ENCODE results near the gene NOS1. TPM values are rescaled to one million over a fixed set of nuclear protein-coding genes. Genes with fewer than 3 reads are reported as not detected.

The NOS1 gene
- total RNA-seq, 2 donors from 2014 or later: not detected

DNA sequence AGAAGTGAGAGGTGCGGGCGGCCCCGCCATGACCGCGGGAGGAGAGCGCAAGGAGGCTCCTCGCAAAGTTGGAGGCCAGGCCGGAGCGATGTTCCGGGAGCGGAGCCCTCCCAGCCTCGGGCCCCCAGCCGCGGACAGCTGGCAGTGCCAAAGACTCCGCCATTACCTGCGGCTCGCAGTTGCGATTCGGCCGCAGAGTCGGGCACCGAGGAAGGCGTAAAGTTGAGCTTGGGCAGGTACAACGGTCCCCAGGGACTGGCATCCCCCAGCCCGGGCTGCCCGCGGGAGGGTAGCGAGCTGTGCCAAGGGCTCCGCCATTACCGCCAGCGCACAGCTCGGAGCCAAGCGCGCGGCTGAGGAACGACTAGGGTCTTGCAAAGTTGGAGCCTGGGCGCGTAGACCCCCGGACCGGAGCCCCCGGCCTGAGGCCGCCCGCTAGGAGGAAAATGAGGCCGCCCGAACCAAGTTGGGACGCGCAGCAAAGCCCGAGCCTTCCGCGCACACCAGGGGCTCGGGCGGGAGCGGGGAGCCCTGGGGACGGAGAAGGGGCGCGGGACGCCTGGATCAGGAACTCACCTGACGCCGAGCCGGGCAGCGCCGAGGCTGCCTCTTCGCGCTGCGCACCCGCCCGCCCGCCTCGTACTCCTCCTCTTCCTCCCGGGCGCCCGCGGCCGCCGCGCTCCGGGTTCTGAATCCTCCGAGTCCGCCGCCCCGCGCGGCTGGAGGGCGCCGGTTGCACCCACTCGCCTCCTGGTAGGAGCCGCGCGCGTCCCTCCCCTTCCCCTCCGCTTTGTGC, 677 bp downstream of the NOS1 start:
- Mint-ChIP-seq H3K9me3 (no peaks in the 10 kb centered on the region), H3K4me1 (ENCODE audit: low read depth) (no peaks in the 10 kb centered on the region), H3K27ac (no peak overlapping the region), H3K4me3 (no peak overlapping the region), H3K27me3 (ENCODE audit: low read depth) (peaks cover 47% of the 10 kb centered on the region), H3K36me3 (ENCODE audit: insufficient read depth in 2 of 2) (no peaks in the 10 kb centered on the region)
- ATAC-seq (replicated peaks in 1 of 2) (no peak), DNase-seq (no peak)

GRCh38 chr12:117360222-117360550, 1.2 kb downstream of the NOS1 start:
- DNase-seq: no peak
- H3K27ac Mint-ChIP-seq: no peak overlapping the region
- no peaks in the 10 kb centered on the region for H3K36me3 Mint-ChIP-seq (ENCODE audit: insufficient read depth in 2 of 2)
- H3K27me3 Mint-ChIP-seq (ENCODE audit: low read depth): peaks cover 47% of the 10 kb centered on the region
- H3K4me3 Mint-ChIP-seq: no peak overlapping the region
- no peaks in the 10 kb centered on the region for H3K9me3 Mint-ChIP-seq
- no peaks in the 10 kb centered on the region for H3K4me1 Mint-ChIP-seq (ENCODE audit: low read depth)
- no peak for ATAC-seq (replicated peaks in 1 of 2)

DNA sequence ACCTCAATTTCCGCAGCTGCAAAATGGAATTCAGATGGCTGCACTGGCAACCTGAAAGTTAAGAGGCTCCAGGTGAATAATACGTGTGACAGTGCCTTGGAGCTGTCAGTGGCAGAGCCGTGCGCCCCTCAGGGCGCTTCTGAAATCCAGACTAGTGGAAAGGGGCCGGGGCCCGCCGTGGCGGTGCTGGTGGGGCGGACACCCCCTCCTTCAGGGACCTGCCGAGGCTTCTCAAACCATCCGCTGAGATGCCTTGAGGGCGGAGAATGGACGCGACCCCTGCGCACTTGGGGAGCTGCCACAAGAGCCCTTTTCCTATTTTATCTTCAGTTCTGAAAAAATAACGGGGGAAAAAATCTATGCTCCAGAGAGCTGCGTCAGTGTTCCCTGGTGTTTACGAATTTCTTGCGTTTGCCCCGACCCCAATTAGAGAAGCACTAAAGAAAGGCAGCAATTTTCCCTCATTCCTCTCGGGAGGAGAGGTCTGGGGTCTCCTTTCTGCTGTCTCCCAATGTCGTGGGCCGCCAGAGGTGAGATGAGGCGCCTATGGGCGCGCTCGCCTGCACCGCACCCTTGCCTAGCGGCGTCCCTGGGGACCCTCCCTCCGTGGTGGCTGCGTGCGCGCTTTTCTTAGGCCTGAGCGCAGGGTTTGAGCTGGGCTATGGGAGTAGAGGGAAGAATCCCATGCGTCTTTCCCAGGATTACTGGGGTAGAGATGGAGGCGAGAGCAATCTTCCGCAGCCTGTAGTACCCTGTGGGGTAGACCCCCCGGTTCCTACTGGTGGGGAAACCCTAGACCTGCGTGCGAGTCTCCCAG, 2.2 kb downstream of the NOS1 start:
- H3K27ac Mint-ChIP-seq: no peak overlapping the region
- DNase-seq (no peak), ATAC-seq (replicated peaks in 1 of 2) (no peak)
- H3K9me3 Mint-ChIP-seq: no peaks in the 10 kb centered on the region
- no peak overlapping the region for H3K4me3 Mint-ChIP-seq
- H3K36me3 Mint-ChIP-seq (ENCODE audit: insufficient read depth in 2 of 2): no peaks in the 10 kb centered on the region
- H3K4me1 Mint-ChIP-seq (ENCODE audit: low read depth): no peaks in the 10 kb centered on the region
- H3K27me3 Mint-ChIP-seq (ENCODE audit: low read depth): peaks cover 41% of the 10 kb centered on the region

GRCh38 chr12:117356048-117356447, 5.4 kb downstream of the NOS1 start:
- no peak for ATAC-seq (replicated peaks in 1 of 2)

GRCh38 chr12:117352883-117353282, 8.5 kb downstream of the NOS1 start:
- no peak overlapping the region for H3K4me3 Mint-ChIP-seq
- H3K36me3 Mint-ChIP-seq (ENCODE audit: insufficient read depth in 2 of 2): no peaks in the 10 kb centered on the region
- H3K27me3 Mint-ChIP-seq (ENCODE audit: low read depth): peaks cover 5% of the 10 kb centered on the region
- H3K9me3 Mint-ChIP-seq: no peaks in the 10 kb centered on the region
- ATAC-seq (replicated peaks in 1 of 2): no peak
- no peak overlapping the region for H3K27ac Mint-ChIP-seq
- H3K4me1 Mint-ChIP-seq (ENCODE audit: low read depth): no peaks in the 10 kb centered on the region
- DNase-seq: no peak

More at GRCh38 chr12:117356048-117356447, 5.4 kb downstream of the NOS1 start:
- Mint-ChIP-seq H3K27me3 (ENCODE audit: low read depth) (peaks cover 15% of the 10 kb centered on the region), H3K9me3 (no peaks in the 10 kb centered on the region), H3K4me3 (no peak overlapping the region), H3K4me1 (ENCODE audit: low read depth) (no peaks in the 10 kb centered on the region), H3K27ac (no peak overlapping the region), H3K36me3 (ENCODE audit: insufficient read depth in 2 of 2) (no peaks in the 10 kb centered on the region)
- no peak for DNase-seq

- Mint-ChIP-seq H3K4me3 (no peak overlapping the region), H3K4me1 (ENCODE audit: low read depth) (no peaks in the 10 kb centered on the region), H3K9me3 (no peaks in the 10 kb centered on the region), H3K27ac (no peak overlapping the region), H3K36me3 (ENCODE audit: insufficient read depth in 2 of 2) (no peaks in the 10 kb centered on the region), H3K27me3 (ENCODE audit: low read depth) (peaks cover 5% of the 10 kb centered on the region)
- ATAC-seq (replicated peaks in 1 of 2): no peak
- DNase-seq: no peak
These were observed 9.2 kb downstream of the NOS1 start for GRCh38 chr12:117352206-117352605.

GRCh38 chr12:117350140-117350539, 11.3 kb downstream of the NOS1 start:
- ATAC-seq (replicated peaks in 1 of 2): no peak
- no peak overlapping the region for H3K4me3 Mint-ChIP-seq
- H3K9me3 Mint-ChIP-seq: no peaks in the 10 kb centered on the region
- no peaks in the 10 kb centered on the region for H3K36me3 Mint-ChIP-seq (ENCODE audit: insufficient read depth in 2 of 2)
- H3K4me1 Mint-ChIP-seq (ENCODE audit: low read depth): no peaks in the 10 kb centered on the region
- H3K27me3 Mint-ChIP-seq (ENCODE audit: low read depth): no peaks in the 10 kb centered on the region
- DNase-seq: no peak
- H3K27ac Mint-ChIP-seq: no peak overlapping the region

DNA sequence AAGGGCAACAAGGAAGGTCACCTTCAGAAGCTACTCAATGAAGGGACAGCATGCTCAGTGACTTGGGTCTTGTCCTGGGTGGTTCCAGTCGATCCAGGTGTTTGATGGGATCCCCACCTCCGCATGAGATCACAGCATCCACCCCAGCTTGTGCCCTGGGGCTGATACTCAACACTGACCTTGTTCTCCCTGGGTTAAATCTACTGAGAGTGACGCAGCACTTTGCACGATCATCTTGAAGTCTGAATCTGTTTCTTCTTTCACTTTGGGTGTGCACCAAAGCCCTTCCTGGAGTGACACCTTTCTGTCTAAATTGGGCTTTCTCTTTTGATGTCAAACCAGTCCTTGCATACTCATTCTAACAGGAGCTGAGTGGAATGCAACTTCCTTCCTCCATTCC, 13.8 kb downstream of the NOS1 start:
- H3K4me1 Mint-ChIP-seq (ENCODE audit: low read depth): no peaks in the 10 kb centered on the region
- H3K4me3 Mint-ChIP-seq: no peak overlapping the region
- ATAC-seq (replicated peaks in 1 of 2): no peak
- H3K9me3 Mint-ChIP-seq: peaks cover 0 to 2% of the 10 kb centered on the region in 2 donors
- no peak for DNase-seq
- H3K27me3 Mint-ChIP-seq (ENCODE audit: low read depth): no peaks in the 10 kb centered on the region
- H3K36me3 Mint-ChIP-seq (ENCODE audit: insufficient read depth in 2 of 2): peaks cover 0 to 2% of the 10 kb centered on the region in 2 donors
- H3K27ac Mint-ChIP-seq: no peak overlapping the region

GRCh38 chr12:117344716-117345115, 16.7 kb downstream of the NOS1 start:
- Mint-ChIP-seq H3K27me3 (ENCODE audit: low read depth) (no peaks in the 10 kb centered on the region), H3K9me3 (peaks cover 3 to 8% of the 10 kb centered on the region in 2 donors), H3K4me1 (ENCODE audit: low read depth) (no peaks in the 10 kb centered on the region), H3K36me3 (ENCODE audit: insufficient read depth in 2 of 2) (peaks cover 0 to 6% of the 10 kb centered on the region in 2 donors), H3K27ac (no peak overlapping the region), H3K4me3 (no peak overlapping the region)
- no peak for ATAC-seq (replicated peaks in 1 of 2)
- no peak for DNase-seq

- DNase-seq (no peak), ATAC-seq (replicated peaks in 1 of 2) (no peak)
- H3K36me3 Mint-ChIP-seq (ENCODE audit: insufficient read depth in 2 of 2): peaks cover 0 to 6% of the 10 kb centered on the region in 2 donors
- H3K27me3 Mint-ChIP-seq (ENCODE audit: low read depth): peaks cover 8% of the 10 kb centered on the region
- no peaks in the 10 kb centered on the region for H3K4me1 Mint-ChIP-seq (ENCODE audit: low read depth)
- H3K9me3 Mint-ChIP-seq: peaks cover 3 to 8% of the 10 kb centered on the region in 2 donors
- no peak overlapping the region for H3K27ac Mint-ChIP-seq
- H3K4me3 Mint-ChIP-seq: no peak overlapping the region
These were observed 17.6 kb downstream of the NOS1 start for GRCh38 chr12:117343849-117344248.

- no peak overlapping the region for H3K27ac Mint-ChIP-seq
- H3K4me1 Mint-ChIP-seq (ENCODE audit: low read depth): no peaks in the 10 kb centered on the region
- no peak overlapping the region for H3K4me3 Mint-ChIP-seq
- peaks cover 11% of the 10 kb centered on the region for H3K27me3 Mint-ChIP-seq (ENCODE audit: low read depth)
- DNase-seq: no peak
- H3K36me3 Mint-ChIP-seq (ENCODE audit: insufficient read depth in 2 of 2): peaks cover 0 to 6% of the 10 kb centered on the region in 2 donors
- no peak for ATAC-seq (replicated peaks in 1 of 2)
- H3K9me3 Mint-ChIP-seq: peaks cover 3 to 8% of the 10 kb centered on the region in 2 donors
These were observed 18.1 kb downstream of the NOS1 start for GRCh38 chr12:117343296-117343695.

GRCh38 chr12:117342682-117343081, 18.7 kb downstream of the NOS1 start:
- H3K36me3 Mint-ChIP-seq (ENCODE audit: insufficient read depth in 2 of 2): peaks cover 0 to 6% of the 10 kb centered on the region in 2 donors
- peaks cover 11% of the 10 kb centered on the region for H3K27me3 Mint-ChIP-seq (ENCODE audit: low read depth)
- H3K4me1 Mint-ChIP-seq (ENCODE audit: low read depth): no peaks in the 10 kb centered on the region

GRCh38 chr12:117342247-117342646, 19.2 kb downstream of the NOS1 start:
- Mint-ChIP-seq H3K36me3 (ENCODE audit: insufficient read depth in 2 of 2) (peaks cover 0 to 6% of the 10 kb centered on the region in 2 donors), H3K4me3 (no peak overlapping the region), H3K4me1 (ENCODE audit: low read depth) (no peaks in the 10 kb centered on the region), H3K27ac (no peak overlapping the region), H3K9me3 (peaks cover 3 to 8% of the 10 kb centered on the region in 2 donors), H3K27me3 (ENCODE audit: low read depth) (peaks cover 11% of the 10 kb centered on the region)
- DNase-seq (no peak), ATAC-seq (replicated peaks in 1 of 2) (no peak)

More at GRCh38 chr12:117342682-117343081, 18.7 kb downstream of the NOS1 start:
- ATAC-seq (replicated peaks in 1 of 2) (no peak), DNase-seq (no peak)
- Mint-ChIP-seq H3K4me3 (no peak overlapping the region), H3K9me3 (peaks cover 3 to 8% of the 10 kb centered on the region in 2 donors), H3K27ac (no peak overlapping the region)

Measured in activated T-cell treated with anti-CD3 and anti-CD28 coated beads, Interleukin-2, amount 50 U/mL, for 72 hours (primary cell).